Globus pallidus (tissue), 1 donor: ENCODE results near the gene CEP20.
A peak's percentile ranks its signal among the peaks of the same experiment; 100 is the strongest.
"Not testable (repeated sequence)": the region's sequence is repeated elsewhere in the genome, so short reads cannot be mapped to it uniquely, and the experiment has no call there.

Experiments
- DNase-seq: peaks from one replicate; pipeline ENCODE4 v3.0.0-alpha.2; 2015; ENCODE audit warnings: low spot score

Gene CEP20

GRCh38 chr16:15888072-15888976 lies at the start of gene CEP20:
Gene CEP20, minus strand, starts transcription at chr16:15888603. Its CDS starts 18 bp downstream, at chr16:15888585.
- DNase-seq = peak; percentile 99

GRCh38 chr16:15936809-15937208 lies 48.4 kb upstream of the CEP20 start:
- DNase-seq = not testable (repeated sequence)

GRCh38 chr16:15934991-15935390 lies 46.6 kb upstream of the CEP20 start:
- no peak for DNase-seq

- DNase-seq = no peak
Observed at GRCh38 chr16:15933781-15934180, 45.4 kb upstream of the CEP20 start.

DNA sequence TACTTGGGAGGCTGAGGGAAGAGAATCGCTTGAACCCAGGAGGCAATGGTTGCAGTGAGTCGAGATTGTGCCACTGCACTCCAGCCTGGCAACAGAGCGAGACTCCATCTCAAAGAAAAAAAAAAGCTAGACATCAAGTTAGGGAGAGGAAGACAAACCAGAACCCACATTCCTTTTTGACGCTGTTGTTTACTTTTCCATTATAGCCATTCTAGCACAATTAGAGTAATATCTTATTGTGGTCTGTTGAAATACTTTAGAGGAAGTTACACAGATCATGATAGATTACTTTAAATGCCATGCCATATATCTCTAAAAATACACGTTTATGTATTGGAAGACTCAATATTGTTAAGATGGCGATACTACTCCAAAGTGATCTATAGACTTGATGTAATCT lies 44.5 kb upstream of the CEP20 start:
- no peak for DNase-seq

DNA sequence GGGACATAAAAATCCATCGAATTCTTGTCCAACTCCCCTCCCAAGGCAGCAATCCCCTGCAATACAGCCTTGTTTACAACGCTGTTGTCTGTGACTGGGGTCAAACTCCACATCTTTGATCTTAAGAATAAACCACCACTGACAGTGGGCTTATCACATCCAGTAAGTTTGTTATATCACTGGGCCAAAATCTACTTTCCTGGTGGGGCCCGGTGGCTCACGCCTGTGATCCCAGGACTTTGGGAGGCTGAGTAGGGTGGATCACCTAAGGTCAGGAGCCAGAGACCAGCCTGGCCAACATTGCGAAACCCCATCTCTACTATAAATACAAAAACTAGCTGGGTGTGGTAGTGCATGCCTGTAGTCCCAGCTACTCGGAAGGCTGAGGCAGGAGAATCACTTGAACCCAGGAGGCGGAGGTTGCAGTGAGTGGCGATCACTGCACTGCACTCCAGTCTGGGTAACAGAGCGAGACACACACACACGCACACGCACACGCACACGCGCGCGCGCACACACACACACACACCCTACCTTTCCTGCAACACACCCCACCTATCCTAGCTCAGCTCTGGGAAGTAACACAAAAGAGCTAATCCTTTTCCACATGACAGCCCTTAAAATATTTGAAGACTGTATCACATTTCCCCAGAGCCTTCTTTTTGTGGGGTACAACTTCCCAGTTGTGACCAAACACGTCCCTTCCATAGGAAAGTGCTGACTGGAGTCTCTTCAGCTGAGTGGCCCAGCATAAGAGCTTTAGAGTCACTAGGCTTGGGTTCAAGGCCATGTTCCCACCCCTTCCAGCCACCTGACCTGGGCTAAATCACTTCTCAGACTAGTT lies 40.1 kb upstream of the CEP20 start:
- no peak for DNase-seq

GRCh38 chr16:15925631-15926030 lies 37.2 kb upstream of the CEP20 start:
- DNase-seq = no peak

DNA sequence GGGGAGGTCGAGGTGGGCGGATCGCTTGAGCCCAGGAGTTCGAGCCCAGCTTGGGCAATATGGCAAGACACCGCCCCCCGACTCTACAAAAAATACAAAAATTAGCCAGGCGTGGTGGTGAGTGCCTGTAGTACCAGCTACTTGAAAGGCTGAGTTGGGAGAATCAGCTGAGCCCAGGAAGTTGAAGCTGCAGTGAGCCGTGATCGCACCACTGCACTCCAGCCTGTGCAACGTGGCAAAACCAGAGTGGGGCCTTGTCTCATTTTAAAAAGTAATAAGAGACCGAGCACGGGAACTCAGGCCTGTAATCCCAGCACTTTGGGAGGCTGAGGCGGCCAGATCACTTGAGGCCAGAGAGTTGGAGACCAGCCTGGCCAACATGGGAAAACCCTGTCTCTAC lies 36.6 kb upstream of the CEP20 start:
- no peak for DNase-seq

DNA sequence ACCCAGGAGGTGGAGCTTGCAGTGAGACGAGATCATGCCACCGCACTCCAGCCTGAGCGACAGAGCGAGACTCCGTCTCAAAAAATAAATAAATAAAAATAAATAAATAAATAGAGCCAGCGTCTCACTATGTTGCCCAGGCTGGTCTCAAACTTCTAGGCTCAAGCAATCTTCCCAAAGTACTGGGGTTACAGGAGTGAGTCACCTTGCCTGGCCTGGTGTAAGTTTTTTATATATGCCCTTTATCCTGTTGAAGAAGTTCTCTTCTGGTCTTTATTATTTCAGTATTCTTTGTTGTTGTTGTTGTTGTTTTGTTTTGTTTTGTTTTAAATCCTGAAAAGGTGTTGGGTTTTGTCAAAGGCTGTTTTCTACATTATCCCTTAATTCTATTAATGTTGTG lies 30.9 kb upstream of the CEP20 start:
- no peak for DNase-seq

- not testable (repeated sequence) for DNase-seq
Observed at GRCh38 chr16:15918314-15918713, 29.9 kb upstream of the CEP20 start.

- no peak for DNase-seq
Observed at GRCh38 chr16:15916323-15916722, 27.9 kb upstream of the CEP20 start.

DNA sequence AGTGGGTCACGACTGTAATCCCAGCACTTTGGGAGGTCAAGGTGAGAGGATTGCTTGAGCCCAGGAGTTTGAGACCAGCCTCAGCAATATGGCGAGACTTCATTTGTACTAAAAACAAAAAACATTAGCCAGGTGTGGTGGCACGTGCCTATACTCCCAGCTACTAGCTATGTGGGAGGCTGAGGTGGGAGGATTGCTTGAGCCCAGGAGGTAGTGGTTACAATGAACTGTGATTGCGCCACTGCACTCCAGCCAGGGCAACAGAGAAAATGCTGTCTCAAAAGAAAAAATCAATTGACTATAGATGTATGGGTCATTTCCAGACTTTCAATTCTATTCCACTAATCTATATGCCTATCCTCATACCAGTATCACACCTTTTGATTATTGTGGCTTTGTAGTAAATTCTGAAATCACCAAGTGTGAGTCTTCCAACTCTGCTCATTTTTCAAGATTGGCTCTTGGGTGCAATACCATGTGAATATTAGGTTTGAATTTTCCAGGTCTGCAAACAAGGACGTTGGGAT lies 27.2 kb upstream of the CEP20 start:
- no peak for DNase-seq

GRCh38 chr16:15913046-15913698 lies 24.8 kb upstream of the CEP20 start:
- no peak for DNase-seq

GRCh38 chr16:15911198-15911597 lies 22.8 kb upstream of the CEP20 start:
- DNase-seq = no peak

GRCh38 chr16:15907863-15908478 lies 19.6 kb upstream of the CEP20 start:
- DNase-seq = no peak

DNA sequence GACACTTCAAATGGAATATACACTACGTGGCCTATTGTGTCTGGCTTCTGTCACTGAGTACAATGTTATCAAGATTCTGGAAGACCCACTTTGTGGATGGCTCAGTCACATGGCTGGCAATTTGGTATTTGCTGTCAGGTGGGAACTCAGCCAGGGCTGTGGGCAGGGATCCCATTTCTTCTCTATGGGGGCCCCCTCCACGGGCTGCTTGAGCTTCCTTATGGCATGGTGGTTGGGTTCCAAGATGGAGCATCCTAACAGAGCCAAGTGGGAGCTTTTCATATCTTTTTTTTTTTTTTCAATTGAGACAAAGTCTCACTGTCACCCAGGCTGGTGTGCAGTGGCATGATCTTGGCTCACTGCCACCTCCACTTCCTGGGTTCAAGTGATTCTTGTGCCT lies 18.0 kb upstream of the CEP20 start:
- no peak for DNase-seq

GRCh38 chr16:15903960-15904359 lies 15.6 kb upstream of the CEP20 start:
- DNase-seq = no peak

DNA sequence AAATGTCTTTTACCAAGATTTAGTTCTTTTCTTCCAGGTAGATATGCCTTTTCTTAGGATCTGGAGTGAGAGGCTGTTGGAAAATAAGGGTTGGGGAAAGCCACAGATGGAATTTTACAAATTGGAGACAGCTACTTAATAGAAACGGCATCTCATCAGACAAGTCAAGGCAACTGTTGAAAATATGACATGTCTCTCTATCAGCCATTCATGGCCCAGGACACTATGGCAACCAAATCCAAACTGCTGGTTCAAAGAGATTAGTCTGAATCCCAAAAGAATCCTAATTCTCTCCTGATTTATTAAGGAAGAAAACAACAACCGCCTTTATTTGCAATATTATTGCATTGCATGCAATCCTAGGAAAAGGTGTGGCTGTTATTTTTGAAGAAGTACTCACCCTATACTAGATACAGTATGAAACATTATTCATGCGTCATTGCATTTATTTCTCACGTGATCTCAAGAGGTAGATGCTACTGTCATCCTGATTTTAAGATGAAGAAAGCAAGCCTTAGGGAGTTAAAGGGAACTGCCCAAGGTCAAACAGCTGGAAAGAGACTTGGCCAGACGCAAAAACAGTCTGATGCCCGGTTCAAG lies 12.6 kb upstream of the CEP20 start:
- DNase-seq = no peak

DNA sequence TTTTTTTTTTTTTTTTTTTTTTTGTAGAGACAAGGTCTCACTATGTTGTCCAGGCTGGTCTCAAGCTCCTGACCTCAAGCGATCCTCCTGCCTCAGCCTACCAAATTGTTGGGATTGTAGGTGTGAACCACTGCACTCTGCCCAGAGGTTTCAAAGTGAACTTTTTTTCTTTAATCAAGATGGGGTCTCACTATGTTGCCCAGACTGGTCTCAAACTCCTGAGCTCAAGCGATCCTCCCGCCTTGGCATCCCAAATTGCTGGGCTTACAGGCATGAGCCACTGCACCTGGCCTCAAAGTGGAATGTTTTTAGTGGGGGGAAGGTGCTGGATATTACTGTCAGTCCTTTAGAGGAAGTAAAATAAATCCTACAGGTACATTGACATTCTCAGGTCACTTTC lies 12.0 kb upstream of the CEP20 start:
- DNase-seq = no peak

DNA sequence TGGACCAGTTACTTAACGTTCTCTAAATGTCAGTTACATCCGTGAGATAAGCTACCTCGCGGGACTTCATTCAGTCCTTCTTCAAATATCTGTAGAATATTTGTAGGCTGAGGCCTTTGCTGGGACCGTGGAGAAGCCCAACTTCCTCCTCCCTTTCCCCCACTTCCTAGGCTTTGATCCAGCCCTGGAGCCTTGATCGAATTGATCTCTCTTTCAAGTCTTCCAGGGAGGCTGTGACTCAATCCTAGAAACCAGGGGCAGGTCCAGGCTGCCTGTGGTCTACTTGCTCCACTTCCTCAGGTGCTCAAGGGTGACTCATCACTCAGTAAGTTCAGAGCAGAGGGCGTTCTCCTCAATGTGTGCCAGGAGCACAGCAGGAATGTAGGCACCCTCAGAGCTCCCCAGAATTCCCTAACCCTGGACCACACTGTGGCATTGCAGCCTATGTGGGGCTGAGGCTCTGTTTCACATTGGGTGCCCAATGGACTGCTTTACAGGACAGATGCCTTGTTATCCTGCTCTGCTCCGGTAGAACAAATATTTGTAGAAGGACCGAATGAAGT lies 11.2 kb upstream of the CEP20 start:
- DNase-seq = no peak

- DNase-seq = no peak
Observed at GRCh38 chr16:15898654-15899053, 10.3 kb upstream of the CEP20 start.
